ENCODE measurements around the gene PTGR3. TPM values are rescaled to one million over a fixed set of nuclear protein-coding genes. Genes with fewer than 3 reads are reported as not detected.

Gene PTGR3
- total RNA-seq, 1 experiment from 2014 or later, result 6.9 TPM

GRCh38 chr18:75216212-75216910, 7.4 kb upstream of the PTGR3 start:
- no peak for DNase-seq (ENCODE audit: low spot score)
- ChIA-PET CTCF (no interaction called here), POLR2A (ENCODE audit: low non-redundant PET) (no interaction called here)
- H3K27me3 ChIP-seq (replicated peaks; ENCODE audit: insufficient read depth, low read depth, low read length, poor library complexity), result peaks cover 26% of the 10 kb centered on the region
- H3K27ac ChIP-seq (ENCODE audit: low read depth, low read length, poor library complexity, severe bottlenecking), result no peak overlapping the region
- H3K4me1 ChIP-seq (ENCODE audit: insufficient read depth, low read length, poor library complexity, severe bottlenecking), result peaks cover 12% of the 10 kb centered on the region
- TF ChIP-seq CTCF (conservative IDR thresholded peaks at IDR 0.05; ENCODE audit: low read depth, low read length) (no peak), EZH2 (IDR thresholded peaks at IDR 0.05; ENCODE audit: borderline replicate concordance, low read depth, low read length, poor library complexity, severe bottlenecking) (no peak)
- BruUV-seq (replicated peaks), result no TSS peak
- H3K9me3 ChIP-seq (ENCODE audit: low read depth, low read length, poor library complexity, severe bottlenecking), result no peaks in the 10 kb centered on the region
- intact Hi-C loops (cut with micrococcal nuclease; ENCODE audit: unreplicated experiment), result no loop called here
- H3K36me3 ChIP-seq (ENCODE audit: insufficient read depth, low read length, poor library complexity, severe bottlenecking), result no peaks in the 10 kb centered on the region
- H3K4me3 ChIP-seq (ENCODE audit: low read depth, low read length, poor library complexity, severe bottlenecking), result no peak overlapping the region

- Histone ChIP-seq H3K27me3 (replicated peaks; ENCODE audit: insufficient read depth, low read depth, low read length, poor library complexity) (peaks cover 26% of the 10 kb centered on the region), H3K9me3 (ENCODE audit: low read depth, low read length, poor library complexity, severe bottlenecking) (no peaks in the 10 kb centered on the region), H3K4me1 (ENCODE audit: insufficient read depth, low read length, poor library complexity, severe bottlenecking) (peaks cover 12% of the 10 kb centered on the region), H3K4me3 (ENCODE audit: low read depth, low read length, poor library complexity, severe bottlenecking) (no peak overlapping the region), H3K27ac (ENCODE audit: low read depth, low read length, poor library complexity, severe bottlenecking) (no peak overlapping the region), H3K36me3 (ENCODE audit: insufficient read depth, low read length, poor library complexity, severe bottlenecking) (no peaks in the 10 kb centered on the region)
- no peak for TF ChIP-seq CTCF (conservative IDR thresholded peaks at IDR 0.05; ENCODE audit: low read depth, low read length)
- TF ChIP-seq EZH2 (IDR thresholded peaks at IDR 0.05; ENCODE audit: borderline replicate concordance, low read depth, low read length, poor library complexity, severe bottlenecking), result no peak
- BruUV-seq (replicated peaks), result no TSS peak
- no peak for DNase-seq (ENCODE audit: low spot score)
- intact Hi-C loops (cut with micrococcal nuclease; ENCODE audit: unreplicated experiment), result no loop called here
- ChIA-PET CTCF (no interaction called here), POLR2A (ENCODE audit: low non-redundant PET) (no interaction called here)
Observed at GRCh38 chr18:75215663-75216062, 6.7 kb upstream of the PTGR3 start.

GRCh38 chr18:75214766-75215510, 6.0 kb upstream of the PTGR3 start:
- Histone ChIP-seq H3K4me1 (ENCODE audit: insufficient read depth, low read length, poor library complexity, severe bottlenecking) (peaks cover 18% of the 10 kb centered on the region), H3K27me3 (replicated peaks; ENCODE audit: insufficient read depth, low read depth, low read length, poor library complexity) (peaks cover 26% of the 10 kb centered on the region), H3K9me3 (ENCODE audit: low read depth, low read length, poor library complexity, severe bottlenecking) (no peaks in the 10 kb centered on the region), H3K4me3 (ENCODE audit: low read depth, low read length, poor library complexity, severe bottlenecking) (no peak overlapping the region), H3K27ac (ENCODE audit: low read depth, low read length, poor library complexity, severe bottlenecking) (no peak overlapping the region), H3K36me3 (ENCODE audit: insufficient read depth, low read length, poor library complexity, severe bottlenecking) (no peaks in the 10 kb centered on the region)
- ChIA-PET CTCF (no interaction called here), POLR2A (ENCODE audit: low non-redundant PET) (no interaction called here)
- TF ChIP-seq EZH2 (IDR thresholded peaks at IDR 0.05; ENCODE audit: borderline replicate concordance, low read depth, low read length, poor library complexity, severe bottlenecking), result no peak
- TF ChIP-seq CTCF (conservative IDR thresholded peaks at IDR 0.05; ENCODE audit: low read depth, low read length), result no peak
- intact Hi-C loops (cut with micrococcal nuclease; ENCODE audit: unreplicated experiment), result no loop called here
- no peak for DNase-seq (ENCODE audit: low spot score)
- no TSS peak for BruUV-seq (replicated peaks)

Data from A673 (cell line).